ENCODE data around the gene TRIM63.

Gene TRIM63

DNA sequence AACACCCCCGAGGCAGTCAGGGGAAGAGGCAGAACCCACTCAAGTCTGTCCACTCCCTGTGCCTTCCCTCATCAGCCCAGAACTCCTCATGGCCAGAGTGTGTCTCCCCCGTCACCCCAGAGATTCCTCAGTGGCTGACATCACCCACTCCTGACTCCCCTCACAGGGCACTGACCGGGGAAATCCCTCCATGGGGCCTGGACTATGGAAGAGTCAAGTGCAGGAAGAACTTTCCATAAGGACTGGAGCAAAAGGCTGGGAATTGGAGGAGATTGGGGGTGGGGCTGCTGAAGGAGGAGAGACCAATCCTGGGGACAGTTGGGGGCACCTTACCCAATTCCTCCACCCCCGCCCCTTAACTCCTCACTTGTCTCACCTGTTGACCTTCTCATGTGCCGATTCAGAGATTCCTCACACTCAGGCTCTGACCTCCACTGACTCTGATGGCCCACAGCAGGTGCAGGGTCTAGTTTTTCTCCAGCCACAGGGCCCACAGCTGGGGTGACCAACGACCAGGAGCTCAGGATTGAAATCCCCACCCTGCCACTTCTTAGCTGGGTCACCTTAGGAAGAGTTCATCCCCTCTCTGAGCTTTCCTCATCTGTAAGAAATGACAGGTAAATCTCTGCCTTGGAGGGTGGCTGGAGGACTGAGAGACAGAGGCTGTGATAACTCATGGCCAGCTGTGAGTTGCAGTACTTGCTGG, 46.3 kb downstream of the TRIM63 start:
- DNase-seq (ENCODE audit: extremely low read depth, insufficient read length) = no peak
- H3K27me3 ChIP-seq (replicated peaks; ENCODE audit: control insufficient read depth, insufficient read depth, low read length) = peaks cover 2% of the 10 kb centered on the region; the same call in 1 of the 2 replicates
- H3K36me3 ChIP-seq (ENCODE audit: control insufficient read depth, insufficient read depth, low read length) = no peaks in the 10 kb centered on the region
- TF ChIP-seq, protein P1, sequence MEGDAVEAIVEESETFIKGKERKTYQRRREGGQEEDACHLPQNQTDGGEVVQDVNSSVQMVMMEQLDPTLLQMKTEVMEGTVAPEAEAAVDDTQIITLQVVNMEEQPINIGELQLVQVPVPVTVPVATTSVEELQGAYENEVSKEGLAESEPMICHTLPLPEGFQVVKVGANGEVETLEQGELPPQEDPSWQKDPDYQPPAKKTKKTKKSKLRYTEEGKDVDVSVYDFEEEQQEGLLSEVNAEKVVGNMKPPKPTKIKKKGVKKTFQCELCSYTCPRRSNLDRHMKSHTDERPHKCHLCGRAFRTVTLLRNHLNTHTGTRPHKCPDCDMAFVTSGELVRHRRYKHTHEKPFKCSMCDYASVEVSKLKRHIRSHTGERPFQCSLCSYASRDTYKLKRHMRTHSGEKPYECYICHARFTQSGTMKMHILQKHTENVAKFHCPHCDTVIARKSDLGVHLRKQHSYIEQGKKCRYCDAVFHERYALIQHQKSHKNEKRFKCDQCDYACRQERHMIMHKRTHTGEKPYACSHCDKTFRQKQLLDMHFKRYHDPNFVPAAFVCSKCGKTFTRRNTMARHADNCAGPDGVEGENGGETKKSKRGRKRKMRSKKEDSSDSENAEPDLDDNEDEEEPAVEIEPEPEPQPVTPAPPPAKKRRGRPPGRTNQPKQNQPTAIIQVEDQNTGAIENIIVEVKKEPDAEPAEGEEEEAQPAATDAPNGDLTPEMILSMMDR (IDR thresholded peaks at IDR 0.05; ENCODE audit: insufficient read depth, low read length, poor library complexity, severe bottlenecking) = no peak
- H3K4me3 ChIP-seq (replicated peaks; ENCODE audit: low read depth, low read length) = no peak overlapping the region

- no peak overlapping the region for H3K4me3 ChIP-seq (replicated peaks; ENCODE audit: low read depth, low read length)
- no peaks in the 10 kb centered on the region for H3K36me3 ChIP-seq (ENCODE audit: control insufficient read depth, insufficient read depth, low read length)
- DNase-seq (ENCODE audit: extremely low read depth, insufficient read length) = no peak
- TF ChIP-seq, protein P1 (IDR thresholded peaks at IDR 0.05; ENCODE audit: insufficient read depth, low read length, poor library complexity, severe bottlenecking) = no peak
- peaks cover 2% of the 10 kb centered on the region; the same call in 1 of the 2 replicates for H3K27me3 ChIP-seq (replicated peaks; ENCODE audit: control insufficient read depth, insufficient read depth, low read length)
Measured at GRCh38 chr1:26020330-26020768, 47.1 kb downstream of the TRIM63 start.

DNA sequence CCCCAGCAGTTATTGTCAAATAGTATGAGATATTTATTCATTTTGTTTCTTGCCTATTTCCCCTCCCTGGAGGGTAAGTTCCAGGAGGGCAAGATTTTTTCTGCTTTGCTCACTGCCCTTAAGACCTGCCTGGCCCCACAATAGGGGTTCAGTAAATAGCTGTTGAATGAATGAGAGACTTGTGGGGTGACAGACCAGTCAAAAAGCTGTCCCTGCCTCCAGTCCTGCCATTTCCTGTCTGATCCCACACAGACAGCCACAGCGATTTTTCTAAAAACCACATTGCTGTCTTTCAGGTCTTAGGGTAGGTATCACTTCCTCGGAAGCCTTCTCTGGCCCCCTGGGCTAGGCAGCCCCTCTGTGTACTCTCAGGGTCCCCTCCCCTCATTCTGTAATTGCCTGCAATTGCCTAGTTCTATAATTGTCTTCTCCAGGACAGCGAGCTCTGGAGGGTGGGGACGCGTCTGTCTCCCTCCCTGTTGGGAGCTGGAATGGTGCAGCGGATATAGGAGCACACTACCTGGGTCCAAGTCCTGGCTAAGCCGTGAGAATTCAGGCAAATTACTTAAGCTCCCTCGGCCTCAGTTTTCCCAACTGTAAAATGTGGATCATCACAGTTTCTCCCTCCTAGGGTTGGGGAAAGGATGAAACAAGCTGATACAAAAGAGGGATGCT, 47.7 kb downstream of the TRIM63 start:
- no peak for DNase-seq (ENCODE audit: extremely low read depth, insufficient read length)
- Histone ChIP-seq H3K27me3 (replicated peaks; ENCODE audit: control insufficient read depth, insufficient read depth, low read length) (peaks cover 2% of the 10 kb centered on the region; the same call in 1 of the 2 replicates), H3K4me3 (replicated peaks; ENCODE audit: low read depth, low read length) (no peak overlapping the region), H3K36me3 (ENCODE audit: control insufficient read depth, insufficient read depth, low read length) (no peaks in the 10 kb centered on the region)
- TF ChIP-seq, protein P1 (IDR thresholded peaks at IDR 0.05; ENCODE audit: insufficient read depth, low read length, poor library complexity, severe bottlenecking) = no peak

DNA sequence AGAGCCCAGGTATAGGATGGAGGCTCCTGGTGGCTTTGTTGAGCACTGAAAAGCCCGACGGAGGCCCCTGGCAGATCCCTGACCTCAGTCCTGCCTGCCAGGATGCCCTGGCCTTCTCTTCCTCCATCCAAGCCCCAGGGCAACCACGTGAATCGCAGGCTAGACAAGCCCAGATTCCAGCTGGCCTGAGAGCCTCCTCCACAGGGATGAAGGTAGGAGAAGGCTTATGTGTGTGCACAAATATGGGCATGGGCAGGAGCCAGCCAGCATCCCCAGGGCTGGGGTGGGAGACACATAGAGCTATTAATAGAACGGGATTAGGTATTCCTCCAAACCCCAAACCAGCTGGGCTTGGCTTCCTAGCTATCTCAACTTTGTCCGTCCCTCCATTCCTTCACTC, 49.8 kb downstream of the TRIM63 start:
- DNase-seq (ENCODE audit: extremely low read depth, insufficient read length) = no peak
- TF ChIP-seq, protein P1 (IDR thresholded peaks at IDR 0.05; ENCODE audit: insufficient read depth, low read length, poor library complexity, severe bottlenecking) = no peak
- Histone ChIP-seq H3K27me3 (replicated peaks; ENCODE audit: control insufficient read depth, insufficient read depth, low read length) (no peaks in the 10 kb centered on the region; the same call in 1 of the 2 replicates), H3K4me3 (replicated peaks; ENCODE audit: low read depth, low read length) (no peak overlapping the region), H3K36me3 (ENCODE audit: control insufficient read depth, insufficient read depth, low read length) (no peaks in the 10 kb centered on the region)

- TF ChIP-seq, protein P1 (IDR thresholded peaks at IDR 0.05; ENCODE audit: insufficient read depth, low read length, poor library complexity, severe bottlenecking) = no peak
- H3K4me3 ChIP-seq (replicated peaks; ENCODE audit: low read depth, low read length) = no peak overlapping the region
- H3K36me3 ChIP-seq (ENCODE audit: control insufficient read depth, insufficient read depth, low read length) = no peaks in the 10 kb centered on the region
- no peaks in the 10 kb centered on the region; the same call in 1 of the 2 replicates for H3K27me3 ChIP-seq (replicated peaks; ENCODE audit: control insufficient read depth, insufficient read depth, low read length)
- no peak for DNase-seq (ENCODE audit: extremely low read depth, insufficient read length)
Measured at GRCh38 chr1:26016953-26017545, 50.4 kb downstream of the TRIM63 start.

All from GM06990 (cell line).